Measurements from ENCODE around the gene RYR2.

RYR2 gene

GRCh38 chr1:237033061-237033460, 8.9 kb upstream of the RYR2 start:
- DNase-seq: no peak

- no peak for DNase-seq
These were observed 8.2 kb upstream of the RYR2 start for GRCh38 chr1:237033804-237034203.

GRCh38 chr1:237035759-237036158, 6.2 kb upstream of the RYR2 start:
- DNase-seq: no peak

GRCh38 chr1:237038211-237038610, 3.8 kb upstream of the RYR2 start:
- DNase-seq: no peak

GRCh38 chr1:237040823-237041222, 1.2 kb upstream of the RYR2 start:
- no peak for DNase-seq

- no peak for DNase-seq
These were observed 556 bp upstream of the RYR2 start for GRCh38 chr1:237041461-237041794.

- DNase-seq: no peak
These were observed 525 bp downstream of the RYR2 start for GRCh38 chr1:237042526-237042891.

GRCh38 chr1:237042892-237043576, 1.1 kb downstream of the RYR2 start:
- DNase-seq: no peak

- DNase-seq: no peak
These were observed 2.1 kb downstream of the RYR2 start for GRCh38 chr1:237043846-237044636.

- no peak for DNase-seq
These were observed 3.5 kb downstream of the RYR2 start for GRCh38 chr1:237045278-237046016.

GRCh38 chr1:237048803-237049202, 6.8 kb downstream of the RYR2 start:
- DNase-seq: no peak

GRCh38 chr1:237050185-237050584, 8.2 kb downstream of the RYR2 start:
- no peak for DNase-seq

- no peak for DNase-seq
These were observed 8.9 kb downstream of the RYR2 start for GRCh38 chr1:237050915-237051314.

- DNase-seq: no peak
These were observed 12.3 kb downstream of the RYR2 start for GRCh38 chr1:237054313-237054712.

- DNase-seq: no peak
These were observed 16.5 kb downstream of the RYR2 start for GRCh38 chr1:237058470-237058869.

GRCh38 chr1:237059244-237059643, 17.3 kb downstream of the RYR2 start:
- no peak for DNase-seq

GRCh38 chr1:237062976-237063375, 21.0 kb downstream of the RYR2 start:
- no peak for DNase-seq

- no peak for DNase-seq
These were observed 23.9 kb downstream of the RYR2 start for GRCh38 chr1:237065903-237066302.

GRCh38 chr1:237070519-237070918, 28.5 kb downstream of the RYR2 start:
- no peak for DNase-seq

- DNase-seq: no peak
These were observed 29.8 kb downstream of the RYR2 start for GRCh38 chr1:237071641-237072420.

GRCh38 chr1:237074371-237075117, 32.6 kb downstream of the RYR2 start:
- DNase-seq: no peak

GRCh38 chr1:237084341-237085077, 42.5 kb downstream of the RYR2 start:
- no peak for DNase-seq

All from NCI-H1417 treated with DMSO at 0.1 percent for 48 hours (cell line).